CD4-positive, alpha-beta memory T cell (primary cell): Measurements from ENCODE around the gene SMIM5. TPM values are rescaled to one million over a fixed set of nuclear protein-coding genes. Genes with fewer than 3 reads are reported as not detected.

ENCODE experiments used
- CTCF ChIA-PET: fragments of 350-600 bp; sonication (Branson Sonifier 250); formaldehyde crosslinking; loops from one replicate; lab custom pipeline; 2021; ENCODE audit warnings: inconsistent platforms; ENCODE audit not compliant: partially characterized antibody; lab: Charles Lee
- POLR2A ChIA-PET: fragments of 350-600 bp; sonication (Branson Sonifier 250); formaldehyde crosslinking; loops from one replicate; lab custom pipeline; 2021; ENCODE audit not compliant: partially characterized antibody; lab: Charles Lee
- DNase-seq, 5 donors: peaks; one replicate each; pipeline versions ENCODE4 v3.0.0 to v3.0.0-alpha.2; 2020 to 2022; ENCODE audit warnings: mixed read lengths in 1 of 5
- H3K27ac ChIP-seq: one replicate; pipeline ENCODE4 v1.7.0; 2013; ENCODE audit warnings: low read depth, low read length
- H3K27me3 ChIP-seq: 2 replicates; pipeline ENCODE4 v1.7.0; 2013; ENCODE audit warnings: mild to moderate bottlenecking, low read length, moderate library complexity; ENCODE audit not compliant: insufficient read depth
- H3K36me3 ChIP-seq: 2 replicates; pipeline ENCODE4 v1.7.0; 2013; ENCODE audit warnings: mild to moderate bottlenecking, low read length, moderate library complexity; ENCODE audit not compliant: insufficient read depth
- H3K4me1 ChIP-seq: 2 replicates; pipeline ENCODE4 v1.7.0; 2013; ENCODE audit warnings: mild to moderate bottlenecking, low read length, moderate library complexity; ENCODE audit not compliant: insufficient read depth
- H3K4me3 ChIP-seq, 2 donors: one replicate each; pipeline ENCODE4 v1.7.0; 2013; ENCODE audit warnings: low read length in 2 of 2, mild to moderate bottlenecking in 1 of 2
- H3K9me3 ChIP-seq, 2 donors: one replicate each; pipeline ENCODE4 v1.7.0; 2013; ENCODE audit warnings: low read length in 2 of 2, control low read depth in 1 of 2; ENCODE audit not compliant: control insufficient read depth in 1 of 2
- H3K27ac Mint-ChIP-seq, 7 donors: one replicate each; pipeline ENCODE4 v1.8.0; 2020 to 2021; ENCODE audit warnings: mixed read lengths in 7 of 7, mild to moderate bottlenecking in 6 of 7, inconsistent platforms in 3 of 7, moderate library complexity in 3 of 7
- H3K27me3 Mint-ChIP-seq, 2 donors: one replicate each; pipeline ENCODE4 v1.8.0; 2020 to 2021; ENCODE audit warnings: mixed read lengths in 2 of 2
- H3K36me3 Mint-ChIP-seq, 2 donors: one replicate each; pipeline ENCODE4 v1.8.0; 2020 to 2021; ENCODE audit warnings: mixed read lengths in 2 of 2, inconsistent platforms in 1 of 2, mild to moderate bottlenecking in 1 of 2
- H3K4me1 Mint-ChIP-seq, 4 donors: one replicate each; pipeline ENCODE4 v1.8.0; 2020 to 2021; ENCODE audit warnings: mixed read lengths in 4 of 4, mild to moderate bottlenecking in 1 of 4
- H3K4me3 Mint-ChIP-seq, 8 donors: one replicate each; pipeline ENCODE4 v1.8.0; 2020 to 2021; ENCODE audit warnings: mixed read lengths in 8 of 8, mild to moderate bottlenecking in 7 of 8, moderate library complexity in 6 of 8, inconsistent platforms in 3 of 8
- H3K9me3 Mint-ChIP-seq, 8 donors: one replicate each; pipeline ENCODE4 v1.8.0; 2020 to 2021; ENCODE audit warnings: mixed read lengths in 8 of 8, mild to moderate bottlenecking in 5 of 8, inconsistent platforms in 3 of 8, moderate library complexity in 1 of 8
- intact Hi-C: fragments of 100-400 bp; cut with micrococcal nuclease; formaldehyde crosslinking; loops from one replicate; pipeline ENCODE4 v1.15.1; 2023
- polyA plus RNA-seq, 2 donors: library from polyadenylated mRNA; unstranded; fragments of 300-500 nt; fragmentation: Illumina TruSeq; gene quantifications; one replicate each; pipeline ENCODE4 v1.2.3, GENCODE V29; 2021
- total RNA-seq, 2 experiments: library from RNA; stranded (reverse); gene quantifications; one replicate each; pipeline ENCODE4 v1.2.3, GENCODE V29; 2021

The SMIM5 gene
- total and polyA plus RNA-seq, 4 experiments from 2014 or later: not detected

DNA sequence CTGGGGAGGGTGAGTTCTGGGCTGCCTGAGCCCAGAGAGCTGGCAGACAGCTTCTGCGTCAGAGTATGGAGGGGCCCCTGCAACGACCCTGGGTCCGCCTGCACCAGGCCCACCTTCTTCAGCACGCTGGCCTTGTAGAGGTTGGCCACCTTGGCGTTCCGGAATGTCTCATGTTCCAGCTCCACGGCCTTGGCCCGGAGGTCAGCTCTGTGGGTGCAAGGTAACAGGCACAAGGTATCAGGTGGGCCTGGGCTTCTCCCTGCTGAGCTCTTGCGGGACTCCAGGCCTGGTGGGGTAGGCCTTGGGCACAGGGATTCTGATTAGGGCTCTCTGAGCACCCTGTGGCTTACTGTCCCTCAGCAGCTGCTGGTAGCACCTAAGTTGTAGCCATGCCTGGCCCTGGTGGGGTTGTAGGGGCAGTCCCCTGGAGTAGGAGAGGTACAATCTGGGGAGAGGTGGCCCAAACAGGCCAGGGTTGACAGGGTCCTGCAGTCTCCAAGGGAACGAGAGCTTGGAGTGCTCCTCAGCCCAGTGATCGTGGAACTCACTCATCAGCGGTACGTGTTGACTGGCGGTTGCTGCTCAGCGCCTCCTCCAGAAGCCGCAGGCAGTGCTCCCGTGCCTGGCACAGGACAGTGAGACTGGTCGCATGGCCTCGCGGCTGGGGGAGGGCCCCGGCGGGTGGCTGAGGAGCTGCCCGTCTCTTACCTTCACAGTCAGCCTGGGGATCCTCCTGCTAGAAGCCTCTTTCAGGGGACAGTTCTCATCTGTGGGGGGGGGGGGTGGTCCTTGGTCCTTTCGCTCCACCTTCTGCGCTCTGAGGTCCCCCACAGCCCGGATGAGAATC lies 2.9 kb upstream of the SMIM5 start:
- ChIA-PET CTCF (interaction anchor here (1.3 to 14.0 kb wide), 2 partner anchors 44 to 120 kb away, joined by 3 to 326 read pairs; no protein-coding TSS in a partner anchor), POLR2A (interaction anchor here (0.8 to 1.2 kb wide), 2 partner anchors 90 to 119 kb away, joined by 3 to 6 read pairs; no protein-coding TSS in a partner anchor)
- H3K27ac Mint-ChIP-seq: no peak overlapping the region
- H3K9me3 ChIP-seq: no peaks in the 10 kb centered on the region
- H3K36me3 Mint-ChIP-seq: peaks cover 0 to 3% of the 10 kb centered on the region in 2 donors
- H3K27ac ChIP-seq: no peak overlapping the region
- no peaks in the 10 kb centered on the region for H3K9me3 Mint-ChIP-seq
- no peak for DNase-seq
- no peaks in the 10 kb centered on the region for H3K27me3 Mint-ChIP-seq
- no peak overlapping the region for H3K4me3 ChIP-seq
- intact Hi-C loops: no loop called here
- peaks cover 2 to 13% (median 7%) of the 10 kb centered on the region in 4 donors for H3K4me1 Mint-ChIP-seq
- H3K4me1 ChIP-seq: peaks cover 13% of the 10 kb centered on the region
- no peak overlapping the region for H3K4me3 Mint-ChIP-seq
- no peaks in the 10 kb centered on the region for H3K36me3 ChIP-seq
- H3K27me3 ChIP-seq: no peaks in the 10 kb centered on the region

DNA sequence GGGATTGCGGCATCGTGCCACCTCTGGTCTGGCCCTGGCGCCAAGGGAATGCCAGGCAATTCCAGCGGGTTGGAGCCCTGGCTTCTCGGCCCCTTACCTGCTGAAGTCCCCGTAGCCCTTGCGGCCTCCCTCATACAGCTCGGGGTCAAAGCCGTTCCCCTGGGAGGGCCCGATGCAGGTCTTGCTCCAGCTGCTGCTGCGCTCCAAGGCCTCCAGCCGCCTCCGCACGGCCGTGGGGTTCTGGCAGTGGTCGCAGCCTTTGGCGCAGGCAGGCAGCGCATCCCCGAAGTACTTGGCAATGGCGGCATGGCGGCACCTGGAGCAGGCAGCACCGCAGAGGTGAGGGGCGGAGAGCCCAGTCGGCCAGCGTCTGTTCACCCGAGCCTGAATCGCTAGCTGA lies 1.9 kb upstream of the SMIM5 start:
- DNase-seq: no peak
- Mint-ChIP-seq H3K9me3 (no peaks in the 10 kb centered on the region), H3K4me3 (no peak overlapping the region)

DNA sequence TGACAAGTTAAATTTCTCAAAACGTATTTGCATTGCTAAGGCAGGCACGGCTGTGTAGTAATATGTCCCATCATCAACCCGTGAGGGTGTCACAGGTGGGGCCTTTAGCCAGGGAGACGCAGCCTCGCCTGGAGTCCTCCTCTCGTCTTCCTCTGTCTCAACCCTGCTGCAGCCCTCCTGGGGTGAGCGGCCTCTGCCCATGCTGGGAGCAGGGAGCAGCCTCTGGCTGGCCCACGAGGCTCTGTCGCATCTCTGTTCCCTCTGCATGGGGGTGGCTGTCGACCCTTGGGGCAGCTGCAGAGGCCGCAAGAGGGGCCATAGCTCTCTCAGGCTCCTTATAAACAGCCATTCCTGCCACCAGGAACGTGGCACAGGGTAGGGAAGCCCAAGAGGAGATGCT lies 806 bp upstream of the SMIM5 start:
- DNase-seq: no peak
- Mint-ChIP-seq H3K27ac (no peak overlapping the region), H3K36me3 (peaks cover 0 to 4% of the 10 kb centered on the region in 2 donors), H3K27me3 (no peaks in the 10 kb centered on the region), H3K4me3 (no peak overlapping the region), H3K4me1 (peaks cover 2 to 13% (median 7%) of the 10 kb centered on the region in 4 donors), H3K9me3 (no peaks in the 10 kb centered on the region)
- H3K36me3 ChIP-seq: no peaks in the 10 kb centered on the region
- ChIA-PET POLR2A (interaction anchor here (0.8 to 1.5 kb wide), 5 partner anchors 8 to 117 kb away, joined by 3 to 7 read pairs (median 4); partner anchors contain the start of gene RECQL5), CTCF (interaction anchor here (0.5 to 14.0 kb wide), 39 partner anchors 8 to 766 kb away, joined by 3 to 326 read pairs (median 5); partner anchors contain the start of genes RECQL5 and SAP30BP)
- peaks cover 13% of the 10 kb centered on the region for H3K4me1 ChIP-seq
- no peak overlapping the region for H3K27ac ChIP-seq
- intact Hi-C loops: no loop called here
- H3K9me3 ChIP-seq: no peaks in the 10 kb centered on the region
- H3K4me3 ChIP-seq: no peak overlapping the region
- H3K27me3 ChIP-seq: no peaks in the 10 kb centered on the region

More for the DNA sequence above, 1.9 kb upstream of the SMIM5 start:
- Mint-ChIP-seq H3K4me1 (peaks cover 2 to 13% (median 7%) of the 10 kb centered on the region in 4 donors), H3K36me3 (peaks cover 0 to 4% of the 10 kb centered on the region in 2 donors), H3K27me3 (no peaks in the 10 kb centered on the region), H3K27ac (no peak overlapping the region)
- peaks cover 13% of the 10 kb centered on the region for H3K4me1 ChIP-seq
- no peaks in the 10 kb centered on the region for H3K9me3 ChIP-seq
- POLR2A ChIA-PET: no interaction called here
- no peak overlapping the region for H3K4me3 ChIP-seq
- no peaks in the 10 kb centered on the region for H3K27me3 ChIP-seq
- no peaks in the 10 kb centered on the region for H3K36me3 ChIP-seq
- H3K27ac ChIP-seq: no peak overlapping the region
- intact Hi-C loops: no loop called here
- CTCF ChIA-PET: interaction anchor here (1.3 to 14.0 kb wide), 2 partner anchors 43 to 119 kb away, joined by 3 to 326 read pairs; no protein-coding TSS in a partner anchor

DNA sequence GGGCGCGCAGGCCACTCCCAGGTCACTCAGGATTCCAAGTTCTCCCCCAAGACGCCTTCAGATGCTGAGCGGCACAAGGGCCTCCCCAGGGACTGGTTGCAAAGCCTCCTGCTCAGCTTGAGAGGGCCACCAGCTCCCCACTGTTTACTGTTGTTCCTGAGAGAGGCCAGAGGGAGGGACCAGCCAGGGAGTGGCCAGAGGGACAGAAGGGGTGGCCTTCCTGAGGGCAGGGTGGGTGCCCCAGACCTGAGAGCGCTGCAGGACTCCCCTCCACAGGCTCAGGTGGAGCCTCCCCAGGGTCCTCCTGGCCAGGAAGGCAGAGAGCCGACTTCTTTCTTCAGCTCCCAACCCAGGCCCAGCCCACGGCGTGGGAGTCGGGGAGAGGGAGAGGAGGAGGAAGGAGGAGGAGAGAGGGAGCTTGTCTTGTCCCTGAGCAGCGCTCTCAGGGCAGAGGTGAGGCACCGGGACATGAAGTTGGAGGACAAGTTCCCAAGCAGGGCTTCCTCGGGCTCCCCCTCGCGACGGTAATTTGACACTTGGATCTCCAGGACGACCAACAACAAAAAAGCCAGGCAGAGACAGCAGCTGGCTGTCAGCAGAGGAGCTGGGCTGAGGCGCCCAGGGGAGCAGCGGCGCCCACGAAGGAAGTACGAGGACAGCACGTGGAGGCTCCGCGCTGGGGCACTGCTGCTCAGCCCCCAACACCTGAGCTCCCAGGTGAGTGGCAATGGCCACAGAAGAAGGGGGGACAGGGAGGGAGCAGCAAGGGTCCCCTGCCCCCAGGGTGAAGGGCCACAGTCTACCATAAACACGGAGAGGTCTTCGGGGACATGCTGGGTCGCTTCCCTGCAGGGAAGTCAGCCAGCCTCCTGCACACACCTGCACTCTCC lies 497 bp downstream of the SMIM5 start:
- Mint-ChIP-seq H3K27ac (peak overlapping the region in 1 of 7 donors; percentile 18), H3K27me3 (no peaks in the 10 kb centered on the region), H3K4me1 (peaks cover 2 to 13% (median 7%) of the 10 kb centered on the region in 4 donors), H3K36me3 (peaks cover 0 to 4% of the 10 kb centered on the region in 2 donors), H3K4me3 (no peak overlapping the region), H3K9me3 (no peaks in the 10 kb centered on the region)
- Histone ChIP-seq H3K9me3 (no peaks in the 10 kb centered on the region), H3K36me3 (no peaks in the 10 kb centered on the region), H3K4me1 (peaks cover 13% of the 10 kb centered on the region), H3K27me3 (no peaks in the 10 kb centered on the region), H3K4me3 (no peak overlapping the region), H3K27ac (no peak overlapping the region)
- intact Hi-C loops: loop anchor here (1.0 kb wide), 2 partner anchors 117 to 207 kb away; no protein-coding TSS in a partner anchor
- peak in 4 of 5 donors; percentile 37 to 55 (median 40) for DNase-seq
- CTCF ChIA-PET: interaction anchor here (0.8 to 14.0 kb wide), 34 partner anchors 10 to 212 kb away, joined by 3 to 326 read pairs (median 6); partner anchors contain the start of genes RECQL5, SAP30BP, TMEM94 and TSEN54
- POLR2A ChIA-PET: interaction anchor here (0.8 to 1.5 kb wide), 4 partner anchors 10 to 210 kb away, joined by 3 to 7 read pairs (median 4); partner anchors contain the start of genes RECQL5 and UNC13D

DNA sequence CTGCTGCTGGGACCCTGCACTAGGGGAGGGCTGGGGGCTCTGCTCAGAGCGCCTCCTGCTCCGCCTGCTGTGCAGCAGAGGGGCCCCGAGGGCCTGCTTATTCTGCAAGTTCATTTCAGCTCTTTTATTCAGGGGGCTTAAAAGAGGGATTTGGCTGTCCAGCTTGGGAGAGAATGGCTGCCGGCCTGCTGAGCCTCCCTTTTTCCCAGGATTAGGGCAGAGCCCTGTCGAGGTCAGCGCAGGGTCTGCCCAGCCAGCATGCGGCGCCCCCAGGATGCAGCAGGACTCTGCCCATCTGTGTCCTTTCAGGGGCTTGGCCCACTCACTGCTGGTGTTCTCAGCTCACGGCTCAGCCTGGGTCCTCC lies 1.1 kb downstream of the SMIM5 start:
- H3K4me3 Mint-ChIP-seq: no peak overlapping the region
- CTCF ChIA-PET: interaction anchor here (1.0 to 14.0 kb wide), 19 partner anchors 9 to 179 kb away, joined by 3 to 326 read pairs (median 10); partner anchors contain the start of genes RECQL5, SAP30BP, TMEM94 and TSEN54
- no peaks in the 10 kb centered on the region for H3K36me3 ChIP-seq

DNA sequence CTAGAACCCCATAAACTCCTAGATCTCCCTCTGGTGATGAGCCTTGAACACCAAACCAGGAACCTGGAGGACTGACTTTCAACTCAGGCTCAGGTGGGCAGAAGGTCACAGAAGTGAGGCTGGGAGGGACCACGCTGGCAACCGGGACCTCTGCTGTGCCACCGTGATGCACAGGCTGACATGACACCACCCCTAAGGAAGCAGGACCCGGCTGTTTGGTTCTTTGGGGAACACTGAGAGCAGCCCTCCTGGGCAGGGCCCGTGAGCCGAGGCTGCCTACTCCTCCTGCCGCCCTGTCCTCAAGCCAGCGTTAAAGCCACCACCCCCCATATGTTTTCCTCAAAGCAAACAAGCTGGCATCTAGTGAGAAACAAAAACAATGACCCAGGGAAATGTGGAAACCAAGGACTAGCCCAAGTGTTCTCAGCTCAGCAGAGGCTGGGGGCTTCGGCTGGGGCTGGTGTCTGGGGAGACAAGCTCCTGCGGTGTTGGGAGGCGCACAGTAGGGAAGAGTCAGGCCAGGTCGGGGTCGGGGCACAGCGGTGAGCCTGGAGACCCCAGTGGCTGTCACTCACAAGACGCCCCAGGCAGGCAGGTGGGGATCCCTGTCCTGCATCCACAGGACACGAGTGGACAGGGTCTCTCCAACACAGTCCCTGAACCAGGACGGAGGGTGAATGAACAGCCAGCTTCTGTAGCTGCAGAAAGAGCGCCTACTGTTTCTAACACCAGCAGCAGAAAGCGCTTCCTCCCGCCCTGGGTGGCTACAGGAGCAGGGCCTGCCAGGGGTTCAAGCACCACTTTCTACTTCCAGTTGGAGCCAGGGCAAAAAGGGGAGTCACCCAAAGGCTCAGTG lies 1.7 kb downstream of the SMIM5 start:
- H3K27ac ChIP-seq: no peak overlapping the region
- peaks cover 0 to 4% of the 10 kb centered on the region in 2 donors for H3K36me3 Mint-ChIP-seq
- ChIA-PET POLR2A (no interaction called here), CTCF (interaction anchor here (1.1 to 14.0 kb wide), 9 partner anchors 9 to 179 kb away, joined by 3 to 326 read pairs (median 5); partner anchors contain the start of gene TMEM94)
- peaks cover 2 to 13% (median 7%) of the 10 kb centered on the region in 4 donors for H3K4me1 Mint-ChIP-seq
- H3K9me3 ChIP-seq: no peaks in the 10 kb centered on the region
- intact Hi-C loops: no loop called here
- no peak for DNase-seq
- H3K27me3 ChIP-seq: no peaks in the 10 kb centered on the region
- H3K4me1 ChIP-seq: peaks cover 13% of the 10 kb centered on the region
- H3K4me3 ChIP-seq: no peak overlapping the region
- H3K27me3 Mint-ChIP-seq: no peaks in the 10 kb centered on the region
- H3K4me3 Mint-ChIP-seq: no peak overlapping the region
- H3K27ac Mint-ChIP-seq: no peak overlapping the region
- H3K36me3 ChIP-seq: no peaks in the 10 kb centered on the region
- no peaks in the 10 kb centered on the region for H3K9me3 Mint-ChIP-seq

More for the DNA sequence above, 1.1 kb downstream of the SMIM5 start:
- H3K27me3 Mint-ChIP-seq: no peaks in the 10 kb centered on the region
- no peak overlapping the region for H3K27ac Mint-ChIP-seq
- intact Hi-C loops: no loop called here
- H3K9me3 ChIP-seq: no peaks in the 10 kb centered on the region
- H3K4me1 Mint-ChIP-seq: peaks cover 2 to 13% (median 7%) of the 10 kb centered on the region in 4 donors
- DNase-seq: no peak
- POLR2A ChIA-PET: no interaction called here
- H3K27me3 ChIP-seq: no peaks in the 10 kb centered on the region
- H3K9me3 Mint-ChIP-seq: no peaks in the 10 kb centered on the region
- peaks cover 13% of the 10 kb centered on the region for H3K4me1 ChIP-seq
- no peak overlapping the region for H3K27ac ChIP-seq
- H3K36me3 Mint-ChIP-seq: peaks cover 0 to 4% of the 10 kb centered on the region in 2 donors
- no peak overlapping the region for H3K4me3 ChIP-seq
